T-helper 2 cell treated with Interferon-gamma antibody and Interleukin-4, amounts not matched to agents 100 ng/mL and 5 ng/mL, for 36 hours (primary cell): ENCODE measurements around the gene UBE2B. TPM values are rescaled to one million over a fixed set of nuclear protein-coding genes. Genes with fewer than 3 reads are reported as not detected.

Experiments
- intact Hi-C: fragments of 100-400 bp; cut with micrococcal nuclease; formaldehyde crosslinking; loops from one replicate; pipeline ENCODE4 v1.15.1; 2023
- total RNA-seq: library from RNA; stranded (reverse); gene quantifications from 2 replicates; pipeline ENCODE4 v1.2.3, GENCODE V29; 2022

Gene UBE2B
- total RNA-seq, 1 donor from 2014 or later = 78.3 TPM

DNA sequence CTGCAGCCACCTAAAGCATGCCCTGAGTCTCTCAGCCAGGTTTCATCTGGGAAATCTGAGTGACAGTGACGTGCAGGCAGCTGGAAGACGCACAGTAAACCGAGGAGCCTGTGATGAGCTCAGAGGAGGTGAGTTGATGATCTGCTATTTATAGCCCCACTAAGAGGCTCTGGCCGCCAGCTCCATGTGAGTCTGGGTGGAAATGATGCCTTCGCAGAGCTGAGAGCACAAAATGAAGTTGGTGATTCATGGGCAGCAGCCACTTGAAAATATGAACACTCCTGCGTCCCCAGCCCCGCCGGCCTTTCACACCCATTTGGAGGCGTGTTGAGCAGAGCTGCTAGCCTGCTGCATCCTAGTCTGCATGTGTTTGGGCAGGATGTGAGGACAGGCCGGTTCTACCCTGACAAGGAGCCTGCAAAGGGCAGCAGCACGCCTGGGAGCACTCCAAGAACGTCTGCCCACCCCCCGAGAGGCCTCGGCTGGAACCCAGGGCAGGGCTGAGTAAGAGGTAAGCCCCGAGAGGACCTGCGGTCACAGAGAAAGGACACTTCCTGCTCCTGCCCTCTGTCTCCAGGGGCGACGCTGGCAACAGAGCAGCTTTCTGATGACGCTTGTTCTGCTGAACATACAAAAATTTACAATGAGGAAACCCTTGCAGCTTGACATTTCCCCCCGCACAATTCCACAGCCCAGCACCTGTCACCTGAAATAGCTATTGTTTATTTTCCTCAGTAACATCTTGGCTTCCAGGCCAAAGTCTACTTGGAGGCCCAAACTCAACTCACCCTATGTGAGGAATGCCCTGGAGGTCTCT lies 65.4 kb downstream of the UBE2B start:
- intact Hi-C loops = loop anchor here (1.0 kb wide), 1 partner anchor 89 kb away; the partner anchor contains the start of gene JADE2

GRCh38 chr5:134437340-134437846 lies 66.0 kb downstream of the UBE2B start:
- intact Hi-C loops = loop anchor here (1.0 kb wide), 1 partner anchor 88 kb away; the partner anchor contains the start of gene JADE2

DNA sequence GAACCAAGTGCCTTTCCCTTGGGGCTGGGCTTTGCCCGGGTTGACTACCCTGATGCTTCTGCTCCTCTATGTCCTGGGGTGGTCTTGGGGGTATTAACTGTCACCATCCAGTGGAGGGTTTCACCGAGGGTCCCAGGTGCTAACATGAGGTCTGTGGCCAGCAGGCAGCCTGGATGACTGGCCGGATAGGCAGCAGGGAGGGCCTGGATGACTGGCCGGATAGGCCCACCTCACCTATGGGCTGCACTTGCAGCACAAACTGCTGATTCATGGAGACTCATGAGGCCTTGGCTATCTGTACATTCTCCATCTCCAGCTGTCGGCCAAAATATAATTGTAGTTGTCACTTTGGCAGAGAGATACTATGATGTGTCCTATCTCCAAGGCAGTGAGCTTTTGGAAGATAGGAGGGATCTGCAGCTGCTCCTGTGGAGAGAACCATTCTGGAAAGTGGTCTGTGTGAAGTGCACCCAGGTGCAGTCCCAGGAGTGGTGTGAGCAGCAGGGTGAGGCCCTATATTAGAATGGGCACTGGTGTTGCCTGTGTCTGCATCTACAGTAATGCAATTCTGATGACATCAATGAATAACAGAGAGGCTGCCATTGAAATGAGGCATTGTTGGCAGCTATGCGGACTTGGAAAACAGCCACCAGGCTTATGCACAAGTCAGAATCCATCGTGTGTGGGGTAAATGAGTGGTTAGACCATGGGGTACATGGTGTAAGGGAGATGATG lies 66.6 kb downstream of the UBE2B start:
- intact Hi-C loops = loop anchor here (1.0 kb wide), 1 partner anchor 87 kb away; the partner anchor contains the start of gene JADE2

DNA sequence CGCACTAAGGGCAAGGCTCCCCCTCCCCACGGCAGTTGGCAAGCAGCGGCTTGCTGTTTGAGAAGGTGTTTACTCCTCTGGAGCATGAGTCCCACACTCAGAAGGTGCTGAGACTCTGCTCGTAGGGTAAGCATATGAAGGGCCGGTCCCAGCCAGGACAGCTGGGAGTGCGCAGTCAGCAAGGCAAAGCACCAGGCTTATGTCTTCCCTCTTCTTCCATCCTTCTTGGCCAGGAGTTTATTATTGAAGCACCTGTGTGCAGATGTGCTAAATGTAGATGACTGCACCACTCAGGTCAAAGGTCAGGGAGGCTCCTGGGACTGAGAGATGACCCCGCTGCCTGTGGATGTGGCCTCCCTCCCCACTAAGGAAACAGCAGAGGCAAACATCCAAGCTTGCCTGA lies 67.4 kb downstream of the UBE2B start:
- intact Hi-C loops = no loop called here

- intact Hi-C loops = no loop called here
Measured at GRCh38 chr5:134439210-134439654, 67.9 kb downstream of the UBE2B start.

DNA sequence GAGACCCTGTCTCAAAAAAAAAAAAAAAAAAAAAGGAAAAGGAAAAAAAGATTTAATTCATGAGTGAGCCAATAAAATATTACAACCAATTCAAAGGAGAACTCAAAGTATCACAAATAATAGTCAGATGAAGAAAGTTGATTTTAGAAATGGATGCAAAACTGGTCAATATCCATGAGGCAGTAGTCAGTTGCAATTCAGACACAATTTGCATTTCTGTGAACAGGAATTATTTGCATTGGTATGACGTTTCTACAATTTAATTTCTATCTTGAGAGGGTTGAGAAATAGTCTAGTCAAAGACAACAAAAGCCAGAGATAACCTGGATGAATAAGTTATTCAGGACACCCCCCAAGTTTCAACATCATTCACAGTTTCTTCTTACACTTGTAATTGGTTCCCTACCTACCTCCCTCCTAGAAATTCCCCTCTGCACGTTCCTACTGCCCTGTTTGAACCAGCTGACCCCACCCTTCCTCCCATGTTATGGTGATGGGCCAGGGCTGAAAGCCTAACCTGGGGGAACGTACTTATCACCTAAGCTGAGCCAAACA lies 68.9 kb downstream of the UBE2B start:
- intact Hi-C loops = no loop called here

Other genes starting within 250 kb of the UBE2B start
- gene SKP1, start 194.6 kb upstream of the UBE2B start, total RNA-seq = 204 and 207 TPM in 2 replicates
- gene PPP2CA, start 145.5 kb upstream of the UBE2B start, total RNA-seq = 150 and 154 TPM in 2 replicates
- gene CDKL3, start 4.4 kb upstream of the UBE2B start, total RNA-seq = 1.3 and 1.4 TPM in 2 replicates
- gene CDKN2AIPNL, start 40.3 kb downstream of the UBE2B start, total RNA-seq = 22.3 and 25.8 TPM in 2 replicates
- 81.0 and 81.1 TPM in 2 replicates for gene JADE2, start 154.1 kb downstream of the UBE2B start, total RNA-seq